ENCODE data around the gene SGSH.

SGSH gene

GRCh38 chr17:80185968-80186367, 34.2 kb downstream of the SGSH start:
- Histone ChIP-seq H3K27me3 (ENCODE audit: control insufficient read depth, insufficient read depth, low read length) (no peaks in the 10 kb centered on the region), H3K9me3 (ENCODE audit: control insufficient read depth, insufficient read depth, low read length) (no peaks in the 10 kb centered on the region), H3K36me3 (ENCODE audit: control insufficient read depth, insufficient read depth, low read length) (no peaks in the 10 kb centered on the region)

DNA sequence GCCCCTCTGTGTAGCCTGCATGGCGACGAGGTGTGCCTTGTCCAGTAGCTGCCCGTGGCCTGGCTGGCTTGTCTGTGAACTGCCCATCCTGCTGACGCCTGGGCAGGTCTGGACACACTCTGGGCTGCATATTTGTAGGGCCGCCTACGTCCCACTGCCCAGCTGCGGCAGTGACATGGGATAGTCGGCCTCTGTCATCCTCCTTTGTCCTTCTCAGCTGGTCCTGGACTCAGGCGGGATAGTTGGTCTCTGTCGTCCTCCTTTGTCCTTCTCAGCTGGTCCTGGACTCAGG, 35.8 kb downstream of the SGSH start:
- no peaks in the 10 kb centered on the region for H3K9me3 ChIP-seq (ENCODE audit: control insufficient read depth, insufficient read depth, low read length)
- H3K4me1 ChIP-seq (ENCODE audit: control insufficient read depth, insufficient read depth, low read length): no peaks in the 10 kb centered on the region
- no peaks in the 10 kb centered on the region for H3K36me3 ChIP-seq (ENCODE audit: control insufficient read depth, insufficient read depth, low read length)
- H3K27me3 ChIP-seq (ENCODE audit: control insufficient read depth, insufficient read depth, low read length): no peaks in the 10 kb centered on the region
- no peak overlapping the region for H3K9ac ChIP-seq (ENCODE audit: low read depth, low read length)
- H3K4me3 ChIP-seq (ENCODE audit: low read depth, low read length): no peak overlapping the region

More at GRCh38 chr17:80185968-80186367, 34.2 kb downstream of the SGSH start:
- no peak overlapping the region for H3K4me3 ChIP-seq (ENCODE audit: low read depth, low read length)
- H3K4me1 ChIP-seq (ENCODE audit: control insufficient read depth, insufficient read depth, low read length): no peaks in the 10 kb centered on the region
- no peak overlapping the region for H3K9ac ChIP-seq (ENCODE audit: low read depth, low read length)

DNA sequence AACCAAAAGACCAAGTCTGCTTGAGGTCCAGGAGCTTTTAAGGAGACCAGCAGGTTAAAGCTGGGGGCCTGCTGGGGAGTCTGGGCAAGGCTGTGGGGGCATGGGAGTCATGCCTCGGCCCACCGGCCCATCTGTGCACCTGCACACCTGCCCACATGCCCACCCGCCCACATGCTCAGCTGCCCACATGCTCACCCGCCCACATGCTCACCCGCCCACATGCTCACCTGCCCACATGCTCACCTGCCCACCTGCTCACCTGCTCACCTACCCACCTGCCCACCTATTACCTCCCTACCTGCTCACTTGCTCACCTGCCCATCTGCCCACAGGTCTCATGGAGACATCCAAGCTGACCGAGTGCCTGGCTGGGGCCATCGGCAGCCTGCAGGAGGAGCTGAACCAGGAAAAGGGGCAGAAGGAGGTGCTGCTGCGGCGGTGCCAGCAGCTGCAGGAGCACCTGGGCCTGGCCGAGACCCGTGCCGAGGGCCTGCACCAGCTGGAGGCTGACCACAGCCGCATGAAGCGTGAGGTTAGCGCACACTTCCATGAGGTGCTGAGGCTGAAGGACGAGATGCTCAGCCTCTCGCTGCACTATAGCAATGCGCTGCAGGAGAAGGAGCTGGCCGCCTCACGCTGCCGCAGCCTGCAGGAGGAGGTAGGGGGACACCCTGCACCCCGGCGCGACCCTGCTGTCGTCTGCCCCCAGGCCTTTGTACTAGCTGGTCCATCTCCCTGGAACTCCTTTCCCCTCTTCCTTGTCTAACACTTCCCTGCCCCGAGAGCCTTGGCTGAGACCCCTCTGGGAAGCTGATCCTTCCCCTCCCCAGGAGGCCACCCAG, 36.3 kb downstream of the SGSH start:
- H3K4me3 ChIP-seq (ENCODE audit: low read depth, low read length): no peak overlapping the region
- no peak overlapping the region for H3K9ac ChIP-seq (ENCODE audit: low read depth, low read length)
- H3K9me3 ChIP-seq (ENCODE audit: control insufficient read depth, insufficient read depth, low read length): no peaks in the 10 kb centered on the region
- H3K36me3 ChIP-seq (ENCODE audit: control insufficient read depth, insufficient read depth, low read length): no peaks in the 10 kb centered on the region
- no peaks in the 10 kb centered on the region for H3K27me3 ChIP-seq (ENCODE audit: control insufficient read depth, insufficient read depth, low read length)
- H3K4me1 ChIP-seq (ENCODE audit: control insufficient read depth, insufficient read depth, low read length): no peaks in the 10 kb centered on the region

DNA sequence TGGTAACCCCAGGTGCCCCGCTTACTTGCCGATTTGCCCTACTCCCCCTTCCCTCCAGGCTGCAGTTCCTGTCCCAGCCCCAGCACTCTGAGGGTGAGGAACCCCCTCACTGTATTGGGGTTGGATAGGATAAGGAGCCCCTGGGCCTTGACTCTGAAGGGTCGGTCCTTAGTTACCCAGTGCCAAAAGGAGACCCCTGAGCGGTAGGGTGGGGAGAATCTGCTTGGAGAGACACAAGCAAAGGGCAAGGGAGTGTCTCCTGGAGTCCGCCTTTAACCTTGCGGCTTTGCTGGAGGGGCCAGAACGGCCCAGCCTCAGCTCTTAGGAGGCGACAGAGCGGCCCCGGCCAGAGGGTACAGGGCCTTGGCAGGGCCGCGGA, 37.3 kb downstream of the SGSH start:
- Histone ChIP-seq H3K9ac (ENCODE audit: low read depth, low read length) (no peak overlapping the region), H3K27me3 (ENCODE audit: control insufficient read depth, insufficient read depth, low read length) (no peaks in the 10 kb centered on the region), H3K36me3 (ENCODE audit: control insufficient read depth, insufficient read depth, low read length) (no peaks in the 10 kb centered on the region)

DNA sequence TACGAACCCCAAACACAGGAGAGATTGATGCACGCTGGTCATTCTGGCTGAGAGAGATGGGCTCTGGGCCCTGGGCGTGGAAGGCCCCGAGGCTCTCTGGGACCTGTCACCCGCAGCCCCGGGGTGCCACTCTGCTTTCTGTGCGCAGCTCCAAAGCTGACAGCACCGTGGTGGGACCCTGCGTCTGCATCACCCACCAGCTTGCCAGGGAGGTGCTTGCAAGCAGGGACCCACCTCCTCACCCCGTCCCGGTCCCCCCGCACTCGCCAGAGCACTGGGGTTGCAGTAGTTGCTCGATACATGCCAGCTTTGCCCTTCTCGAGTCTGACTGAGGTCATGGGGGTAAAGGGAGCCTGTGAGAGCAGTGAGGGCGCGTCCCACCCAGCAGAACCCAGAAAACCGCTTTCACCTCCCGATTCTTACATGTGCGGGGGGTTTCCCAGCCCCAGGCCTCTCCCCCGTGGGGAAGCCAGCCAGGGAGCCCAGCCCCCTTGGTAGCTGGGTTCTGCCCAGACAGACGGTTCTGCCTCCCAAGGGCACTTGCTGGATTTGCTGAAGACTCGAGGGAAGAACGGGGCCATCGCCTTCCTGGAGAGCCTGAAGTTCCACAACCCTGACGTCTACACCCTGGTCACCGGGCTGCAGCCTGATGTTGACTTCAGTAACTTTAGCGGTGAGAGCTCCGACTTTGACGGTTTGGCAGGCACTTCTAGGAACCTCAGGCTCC, 37.9 kb downstream of the SGSH start:
- Histone ChIP-seq H3K9me3 (ENCODE audit: control insufficient read depth, insufficient read depth, low read length) (no peaks in the 10 kb centered on the region), H3K4me3 (ENCODE audit: low read depth, low read length) (no peak overlapping the region), H3K27me3 (ENCODE audit: control insufficient read depth, insufficient read depth, low read length) (no peaks in the 10 kb centered on the region), H3K9ac (ENCODE audit: low read depth, low read length) (no peak overlapping the region), H3K4me1 (ENCODE audit: control insufficient read depth, insufficient read depth, low read length) (no peaks in the 10 kb centered on the region), H3K36me3 (ENCODE audit: control insufficient read depth, insufficient read depth, low read length) (no peaks in the 10 kb centered on the region)

More for the DNA sequence above, 37.3 kb downstream of the SGSH start:
- Histone ChIP-seq H3K4me1 (ENCODE audit: control insufficient read depth, insufficient read depth, low read length) (no peaks in the 10 kb centered on the region), H3K9me3 (ENCODE audit: control insufficient read depth, insufficient read depth, low read length) (no peaks in the 10 kb centered on the region), H3K4me3 (ENCODE audit: low read depth, low read length) (no peak overlapping the region)

- H3K4me1 ChIP-seq (ENCODE audit: control insufficient read depth, insufficient read depth, low read length): no peaks in the 10 kb centered on the region
- H3K36me3 ChIP-seq (ENCODE audit: control insufficient read depth, insufficient read depth, low read length): no peaks in the 10 kb centered on the region
- no peaks in the 10 kb centered on the region for H3K27me3 ChIP-seq (ENCODE audit: control insufficient read depth, insufficient read depth, low read length)
- H3K9me3 ChIP-seq (ENCODE audit: control insufficient read depth, insufficient read depth, low read length): no peaks in the 10 kb centered on the region
- H3K9ac ChIP-seq (ENCODE audit: low read depth, low read length): no peak overlapping the region
- H3K4me3 ChIP-seq (ENCODE audit: low read depth, low read length): no peak overlapping the region
Observed at GRCh38 chr17:80181431-80181830, 38.7 kb downstream of the SGSH start.

GRCh38 chr17:80180192-80180591, 39.9 kb downstream of the SGSH start:
- Histone ChIP-seq H3K27me3 (ENCODE audit: control insufficient read depth, insufficient read depth, low read length) (no peaks in the 10 kb centered on the region), H3K9ac (ENCODE audit: low read depth, low read length) (no peak overlapping the region), H3K4me3 (ENCODE audit: low read depth, low read length) (no peak overlapping the region), H3K4me1 (ENCODE audit: control insufficient read depth, insufficient read depth, low read length) (no peaks in the 10 kb centered on the region), H3K36me3 (ENCODE audit: control insufficient read depth, insufficient read depth, low read length) (no peaks in the 10 kb centered on the region), H3K9me3 (ENCODE audit: control insufficient read depth, insufficient read depth, low read length) (no peaks in the 10 kb centered on the region)

- Histone ChIP-seq H3K27me3 (ENCODE audit: control insufficient read depth, insufficient read depth, low read length) (no peaks in the 10 kb centered on the region), H3K4me3 (ENCODE audit: low read depth, low read length) (no peak overlapping the region)
Observed at GRCh38 chr17:80177986-80178595, 42.0 kb downstream of the SGSH start.

GRCh38 chr17:80176757-80177156, 43.4 kb downstream of the SGSH start:
- Histone ChIP-seq H3K27me3 (ENCODE audit: control insufficient read depth, insufficient read depth, low read length) (no peaks in the 10 kb centered on the region), H3K36me3 (ENCODE audit: control insufficient read depth, insufficient read depth, low read length) (no peaks in the 10 kb centered on the region), H3K9me3 (ENCODE audit: control insufficient read depth, insufficient read depth, low read length) (no peaks in the 10 kb centered on the region), H3K4me3 (ENCODE audit: low read depth, low read length) (no peak overlapping the region), H3K9ac (ENCODE audit: low read depth, low read length) (no peak overlapping the region), H3K4me1 (ENCODE audit: control insufficient read depth, insufficient read depth, low read length) (no peaks in the 10 kb centered on the region)

More at GRCh38 chr17:80177986-80178595, 42.0 kb downstream of the SGSH start:
- Histone ChIP-seq H3K9ac (ENCODE audit: low read depth, low read length) (no peak overlapping the region), H3K9me3 (ENCODE audit: control insufficient read depth, insufficient read depth, low read length) (no peaks in the 10 kb centered on the region), H3K4me1 (ENCODE audit: control insufficient read depth, insufficient read depth, low read length) (no peaks in the 10 kb centered on the region), H3K36me3 (ENCODE audit: control insufficient read depth, insufficient read depth, low read length) (no peaks in the 10 kb centered on the region)

DNA sequence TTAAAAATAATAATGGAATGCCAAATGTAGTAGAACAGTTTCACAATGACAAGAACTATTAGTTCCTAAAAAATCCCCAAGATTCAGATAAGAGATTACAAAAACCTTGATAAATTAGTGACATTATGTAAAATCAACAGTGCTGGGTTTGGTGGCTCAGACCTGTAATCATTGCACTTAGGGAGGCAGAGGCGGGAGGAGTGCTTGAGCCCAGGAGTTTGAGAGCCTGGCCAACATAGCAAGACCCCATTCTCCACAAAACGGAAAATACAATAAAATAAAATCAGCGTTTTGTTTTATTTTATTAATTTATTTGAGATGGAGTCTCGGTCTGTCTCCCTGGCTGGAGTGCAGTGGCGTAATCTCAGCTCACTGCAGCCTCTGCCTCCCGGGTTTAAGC, 46.2 kb downstream of the SGSH start:
- Histone ChIP-seq H3K9ac (ENCODE audit: low read depth, low read length) (no peak overlapping the region), H3K4me3 (ENCODE audit: low read depth, low read length) (no peak overlapping the region), H3K36me3 (ENCODE audit: control insufficient read depth, insufficient read depth, low read length) (no peaks in the 10 kb centered on the region), H3K27me3 (ENCODE audit: control insufficient read depth, insufficient read depth, low read length) (no peaks in the 10 kb centered on the region), H3K4me1 (ENCODE audit: control insufficient read depth, insufficient read depth, low read length) (no peaks in the 10 kb centered on the region), H3K9me3 (ENCODE audit: control insufficient read depth, insufficient read depth, low read length) (no peaks in the 10 kb centered on the region)

- H3K27me3 ChIP-seq (ENCODE audit: control insufficient read depth, insufficient read depth, low read length): no peaks in the 10 kb centered on the region
- H3K36me3 ChIP-seq (ENCODE audit: control insufficient read depth, insufficient read depth, low read length): no peaks in the 10 kb centered on the region
- no peak overlapping the region for H3K4me3 ChIP-seq (ENCODE audit: low read depth, low read length)
- no peaks in the 10 kb centered on the region for H3K9me3 ChIP-seq (ENCODE audit: control insufficient read depth, insufficient read depth, low read length)
- H3K9ac ChIP-seq (ENCODE audit: low read depth, low read length): no peak overlapping the region
- H3K4me1 ChIP-seq (ENCODE audit: control insufficient read depth, insufficient read depth, low read length): no peaks in the 10 kb centered on the region
Observed at GRCh38 chr17:80173126-80173525, 47.0 kb downstream of the SGSH start.

- no peak overlapping the region for H3K4me3 ChIP-seq (ENCODE audit: low read depth, low read length)
Observed at GRCh38 chr17:80171681-80172080, 48.5 kb downstream of the SGSH start.

More at GRCh38 chr17:80171681-80172080, 48.5 kb downstream of the SGSH start:
- Histone ChIP-seq H3K9me3 (ENCODE audit: control insufficient read depth, insufficient read depth, low read length) (no peaks in the 10 kb centered on the region), H3K9ac (ENCODE audit: low read depth, low read length) (no peak overlapping the region), H3K27me3 (ENCODE audit: control insufficient read depth, insufficient read depth, low read length) (no peaks in the 10 kb centered on the region), H3K4me1 (ENCODE audit: control insufficient read depth, insufficient read depth, low read length) (no peaks in the 10 kb centered on the region), H3K36me3 (ENCODE audit: control insufficient read depth, insufficient read depth, low read length) (no peaks in the 10 kb centered on the region)

Data from iPS-15b (cell line).